Right forelimb (tissue), 1 donor: ENCODE data around the gene DAB2.

ENCODE experiments used
- DNase-seq: peaks from one replicate; pipeline ENCODE4 v3.0.0-alpha.2; 2018

The DAB2 gene

GRCh38 chr5:39447059-39447458 is 22.3 kb upstream of the DAB2 start:
- DNase-seq = no peak

DNA sequence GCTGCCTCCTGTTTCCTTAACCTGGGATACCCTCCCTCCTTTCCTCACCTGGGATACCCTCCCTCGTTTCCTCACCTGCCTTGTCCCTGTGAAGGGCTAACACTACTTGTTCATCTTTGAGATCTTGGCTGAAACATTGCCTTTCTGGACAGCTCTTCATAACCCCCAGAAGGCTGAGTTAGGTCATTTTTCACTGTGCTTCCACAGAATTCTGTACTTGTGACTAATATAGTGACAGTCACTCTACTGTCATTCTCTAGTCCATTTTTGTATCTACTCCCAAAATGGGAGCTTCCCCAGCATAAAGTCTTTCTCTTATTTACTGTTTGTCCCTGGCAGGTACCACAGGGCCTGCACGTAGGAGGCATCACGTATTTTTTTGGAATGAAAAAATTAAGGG is 21.5 kb upstream of the DAB2 start:
- DNase-seq = no peak

DNA sequence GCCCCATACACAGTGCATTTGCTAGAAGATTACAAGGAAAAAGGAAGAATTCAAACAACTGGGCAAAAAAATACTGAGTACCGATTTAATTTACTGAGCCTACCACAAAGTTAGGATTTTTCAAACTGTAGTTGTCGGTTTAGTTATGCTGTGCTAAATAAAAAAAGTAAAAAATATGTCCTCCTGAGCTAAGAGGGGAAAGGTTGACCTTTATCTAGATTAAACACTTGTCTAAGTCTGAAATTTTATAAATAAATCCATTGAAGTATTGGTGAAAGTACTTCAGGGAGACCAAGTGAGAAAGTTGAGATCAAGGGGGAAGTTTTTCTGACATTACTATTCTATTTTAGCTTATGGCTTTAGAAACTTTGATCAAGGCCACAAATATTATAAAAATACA is 19.1 kb upstream of the DAB2 start:
- DNase-seq = no peak

GRCh38 chr5:39442991-39443390 is 18.2 kb upstream of the DAB2 start:
- DNase-seq = no peak

- DNase-seq = no peak
Observed at GRCh38 chr5:39441838-39442237, 17.1 kb upstream of the DAB2 start.

DNA sequence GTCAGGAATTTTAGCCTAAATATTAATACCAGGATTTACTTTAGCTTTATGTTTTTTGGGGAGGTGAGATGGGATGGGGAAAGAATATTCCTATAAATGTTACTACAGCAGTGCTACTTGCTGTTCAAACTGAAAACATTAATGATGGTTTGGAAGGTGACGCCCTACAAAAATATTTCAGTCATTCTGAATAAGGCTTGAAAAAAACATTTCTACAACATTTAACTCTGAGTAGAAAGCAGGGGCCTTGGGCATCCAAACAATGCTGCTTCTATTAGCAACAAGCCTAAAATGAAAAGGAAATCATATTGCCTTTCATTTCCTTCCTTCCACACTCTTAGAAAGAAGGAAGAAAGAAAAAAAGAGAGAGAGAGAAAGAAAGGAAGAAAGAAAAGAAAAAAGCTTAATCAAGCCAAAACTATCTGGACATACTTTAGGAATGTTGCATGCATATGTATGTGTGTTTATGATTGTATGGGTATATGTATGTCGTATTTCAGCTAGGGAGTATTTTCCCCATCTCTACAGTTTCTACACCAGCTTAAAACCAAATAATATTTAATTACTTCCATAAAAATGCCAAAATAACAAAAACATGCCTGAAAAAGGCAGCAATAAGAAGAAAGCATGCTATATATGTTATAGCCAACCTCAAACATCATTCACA is 16.3 kb upstream of the DAB2 start:
- no peak for DNase-seq

GRCh38 chr5:39440192-39440957 is 15.6 kb upstream of the DAB2 start:
- no peak for DNase-seq

DNA sequence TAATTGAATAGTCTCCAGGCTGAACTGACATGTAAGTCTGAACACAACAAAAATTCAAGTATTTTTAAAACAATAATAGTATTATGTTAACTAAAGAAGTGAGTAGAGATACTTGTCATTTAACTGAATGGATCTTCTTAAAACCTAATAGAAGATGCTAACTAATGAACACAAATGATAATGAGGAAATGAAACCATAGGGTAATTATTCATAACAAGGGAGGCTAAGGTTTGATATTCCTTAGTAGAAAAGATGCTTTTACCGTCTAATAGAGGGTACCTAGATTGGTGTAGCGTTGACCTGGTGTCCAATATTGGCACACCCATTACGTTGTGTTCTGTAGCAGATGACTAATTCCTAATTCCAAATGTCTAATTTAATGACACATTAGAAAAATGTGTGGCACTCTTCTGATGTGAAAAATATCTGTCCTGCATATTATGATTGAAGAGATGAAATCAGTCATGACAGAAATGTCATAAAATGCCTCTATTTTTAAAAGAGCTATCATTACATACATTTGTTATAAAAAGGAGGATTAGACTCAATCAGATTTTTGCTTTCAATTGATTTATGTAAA is 14.9 kb upstream of the DAB2 start:
- DNase-seq = no peak

DNA sequence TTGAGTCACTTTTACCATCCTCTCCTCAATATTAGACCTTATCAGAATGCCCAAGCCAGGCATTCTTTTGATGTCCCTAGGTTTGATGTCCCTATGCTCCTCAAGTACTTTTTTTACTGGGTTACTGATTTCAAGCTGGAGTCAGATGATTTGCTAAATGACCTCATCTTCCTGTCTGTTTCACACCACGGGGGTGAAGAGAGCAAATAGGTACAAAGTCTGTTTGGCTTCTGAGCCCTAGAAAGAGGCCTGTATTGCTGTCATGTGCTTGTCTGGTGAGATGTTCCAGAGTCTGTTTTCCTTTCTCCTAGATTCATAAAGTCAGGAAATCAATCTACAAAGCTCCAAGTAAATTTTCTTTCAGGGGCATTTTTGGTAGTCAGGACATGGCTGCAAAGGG is 12.7 kb upstream of the DAB2 start:
- no peak for DNase-seq

DNA sequence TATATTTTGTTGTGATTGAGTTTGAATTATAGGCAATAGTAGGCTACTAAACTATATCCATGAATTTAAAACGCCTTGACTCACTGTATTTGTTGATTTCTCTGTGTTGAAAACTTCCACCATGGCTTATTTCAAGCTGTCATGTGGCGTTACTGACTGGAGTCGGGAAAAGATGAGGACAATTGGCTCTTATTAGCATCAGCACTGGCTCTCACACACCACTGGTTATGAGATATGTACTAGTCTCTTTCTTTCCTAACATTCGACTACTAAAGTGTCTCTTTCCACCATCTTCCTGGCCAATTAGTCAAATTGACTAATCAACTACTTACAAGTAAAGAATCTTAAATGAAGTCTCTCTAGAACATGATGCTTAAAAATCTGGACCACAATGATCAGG is 9.1 kb upstream of the DAB2 start:
- DNase-seq = no peak

GRCh38 chr5:39432696-39433530 is 8.1 kb upstream of the DAB2 start:
- no peak for DNase-seq

- no peak for DNase-seq
Observed at GRCh38 chr5:39430461-39430860, 5.7 kb upstream of the DAB2 start.

DNA sequence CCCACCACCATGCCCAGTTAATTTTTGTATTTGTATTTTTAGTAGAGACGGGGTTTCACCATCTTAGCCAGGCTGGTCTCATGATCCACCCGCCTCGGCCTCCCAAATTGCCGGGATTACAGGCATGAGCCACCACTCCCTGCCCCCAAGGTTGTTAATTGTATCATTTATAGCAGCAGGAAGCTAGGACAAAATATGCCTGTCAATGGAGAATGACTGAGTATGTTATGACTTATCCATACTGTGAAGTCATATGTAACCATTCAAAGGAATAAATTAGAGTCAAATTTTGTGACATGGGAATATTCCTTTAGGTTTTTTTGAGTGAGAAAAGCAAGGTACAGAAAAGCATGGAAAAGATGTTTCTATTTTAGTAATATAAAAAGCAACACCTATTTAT is 3.9 kb upstream of the DAB2 start:
- DNase-seq = no peak

DNA sequence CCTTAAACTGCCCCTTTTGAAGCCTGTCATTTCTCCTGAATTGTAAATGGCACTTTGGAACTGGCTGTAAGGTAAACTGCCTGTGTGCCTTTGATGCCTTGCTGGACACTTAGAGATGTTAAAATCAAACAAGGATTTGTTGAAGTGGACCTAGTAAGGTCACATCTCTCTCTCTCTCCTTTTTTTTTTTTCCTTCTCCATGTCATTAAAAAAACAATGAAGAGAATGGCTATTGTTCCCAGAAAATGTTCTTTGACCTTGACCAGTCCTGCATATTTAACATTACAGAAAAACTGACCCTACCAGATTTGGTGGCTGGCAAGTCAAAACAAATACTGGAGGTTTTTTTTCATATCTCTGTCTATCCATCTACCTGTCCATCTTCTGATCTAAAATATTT is 2.9 kb upstream of the DAB2 start:
- no peak for DNase-seq

DNA sequence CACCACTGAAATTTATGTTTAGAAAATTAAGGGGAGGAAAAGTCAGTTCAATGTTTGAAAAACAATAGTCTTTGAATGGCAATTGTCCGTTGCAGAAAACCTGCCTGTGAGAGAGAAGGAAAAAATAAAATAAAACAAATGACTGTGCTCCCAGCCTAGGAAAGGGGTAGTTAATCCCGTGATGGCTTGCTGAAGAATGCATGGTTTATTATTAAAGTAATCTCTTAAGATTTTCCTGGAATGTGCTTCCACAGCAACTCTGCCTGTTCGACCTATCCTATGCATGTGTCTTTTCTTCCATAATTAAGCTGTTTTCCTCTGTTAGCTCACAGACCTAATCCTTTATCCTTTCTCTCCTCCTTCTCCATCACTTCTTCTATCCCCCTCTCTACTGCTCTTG is 2.4 kb upstream of the DAB2 start:
- DNase-seq = no peak

GRCh38 chr5:39426746-39427105 is 1.9 kb upstream of the DAB2 start:
- DNase-seq = no peak

DNA sequence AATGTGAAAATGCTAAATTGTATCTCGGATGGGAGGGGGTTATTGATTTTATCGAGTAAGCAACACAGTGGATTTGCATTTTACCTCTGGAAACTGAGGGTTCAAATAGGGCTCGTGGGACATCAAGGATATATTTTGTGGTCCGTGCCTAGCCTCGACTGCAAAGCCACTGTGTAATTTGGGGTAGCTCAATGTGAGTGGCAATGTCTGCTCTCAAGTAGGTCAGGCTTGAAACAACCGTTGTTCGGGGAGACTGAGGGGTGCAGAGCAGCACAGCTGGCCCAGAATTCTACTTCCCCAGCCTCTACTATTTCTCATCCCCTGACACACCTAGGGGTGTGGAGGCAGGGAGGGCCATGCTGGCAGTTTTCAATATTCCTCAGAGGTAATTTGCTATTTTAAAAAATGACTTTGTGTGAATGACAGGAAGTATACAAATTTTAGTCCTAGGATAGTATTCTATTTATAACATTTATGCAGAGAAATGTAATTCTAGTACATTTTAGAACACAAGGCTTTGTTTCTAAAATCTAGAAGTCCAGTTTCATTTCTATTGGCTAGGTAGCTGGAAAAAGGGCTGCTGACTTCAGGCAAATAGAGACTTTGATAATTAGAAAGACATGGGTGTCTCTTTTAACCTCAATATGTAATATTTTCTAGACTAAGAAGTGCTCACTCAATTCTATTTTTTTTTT is 1.4 kb upstream of the DAB2 start:
- DNase-seq = no peak

- peak; percentile 51 for DNase-seq
Observed at GRCh38 chr5:39423331-39423751, 1.4 kb downstream of the DAB2 start.

DNA sequence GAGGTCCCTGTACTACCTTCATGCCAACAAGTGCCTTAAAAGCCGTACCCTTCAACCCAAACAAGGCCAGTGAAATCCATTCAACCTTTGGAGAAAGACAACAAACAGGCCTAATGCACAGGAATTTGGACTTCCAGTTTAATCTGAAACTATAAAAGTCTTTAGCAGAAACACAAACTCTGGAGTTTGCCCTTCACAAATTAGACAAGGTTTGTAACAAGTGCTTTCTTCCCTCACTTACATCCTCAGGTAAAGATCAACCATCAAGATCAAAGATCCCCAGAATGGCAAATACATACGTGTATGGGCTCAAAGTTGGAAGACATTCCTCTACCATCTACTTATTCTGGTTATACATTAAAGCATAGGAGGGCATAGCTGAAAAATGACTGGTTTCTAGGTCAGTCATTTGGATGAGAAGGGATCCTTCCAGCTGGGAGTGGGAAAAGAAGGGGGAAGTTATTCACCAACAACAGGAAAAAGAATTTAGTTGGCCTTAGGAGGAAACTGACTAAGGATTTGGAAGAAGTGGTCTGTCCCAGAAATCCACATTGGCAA is 2.0 kb downstream of the DAB2 start:
- no peak for DNase-seq

DNA sequence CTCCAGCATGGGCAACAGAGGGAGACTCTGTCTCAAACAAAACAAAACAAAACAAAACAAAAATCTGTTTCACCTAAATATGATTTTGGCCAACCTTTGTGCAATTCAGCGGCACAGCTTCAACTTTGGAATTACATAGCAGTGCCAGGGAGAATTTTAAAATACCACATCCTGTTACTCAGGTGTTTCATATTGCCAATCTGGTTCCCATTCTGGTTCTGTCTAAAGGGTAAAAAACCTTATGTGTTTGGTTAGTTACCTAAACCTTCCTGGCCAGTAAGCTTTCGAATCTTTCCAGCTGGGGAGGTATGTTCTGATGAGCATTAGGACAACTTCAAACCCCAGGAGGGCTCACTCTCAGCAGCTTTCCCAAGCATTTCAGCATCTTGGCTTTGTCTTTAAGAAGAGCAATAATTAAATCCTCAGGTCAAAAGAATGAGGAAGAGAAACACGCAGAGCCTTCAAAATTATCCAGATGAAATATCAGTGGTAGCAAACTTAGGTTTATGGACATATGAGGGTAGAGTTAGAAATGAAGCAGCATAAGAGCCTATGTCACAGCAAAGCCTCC is 2.7 kb downstream of the DAB2 start:
- no peak for DNase-seq

GRCh38 chr5:39420482-39421145 is 4.2 kb downstream of the DAB2 start:
- DNase-seq = peak; percentile 84

GRCh38 chr5:39419796-39420195 is 5.0 kb downstream of the DAB2 start:
- DNase-seq = no peak
